Endothelial cell of umbilical vein (primary cell): ENCODE measurements around the gene RNF126. TPM values are rescaled to one million over a fixed set of nuclear protein-coding genes. Genes with fewer than 3 reads are reported as not detected.

ENCODE experiments used
- BruUV-seq: library from RNA; stranded (reverse); fragments of 400-500 nt; replicated peaks from 2 replicates; lab custom pipeline; 2021; lab: Mats Ljungman, UMichigan
- CTCF ChIA-PET: fragments of 300-600, 350-600 bp; sonication (Branson Sonifier 250); formaldehyde crosslinking; loops from one replicate; lab custom pipeline; 2021; ENCODE audit warnings: antibody characterized with exemption, inconsistent platforms; lab: Charles Lee
- POLR2A ChIA-PET: fragments of 300-600, 350-600 bp; sonication (Branson Sonifier 250); formaldehyde crosslinking; loops from one replicate; lab custom pipeline; 2021; ENCODE audit warnings: antibody characterized with exemption, inconsistent platforms; lab: Charles Lee
- DNase-seq: peaks from one replicate; pipeline ENCODE4 v3.0.0-alpha.2; 2011; ENCODE audit warnings: low read depth, low spot score
- FAIRE-seq: peaks from 2 replicates; lab custom pipeline; 2011; peaks lifted over from hg19 to GRCh38; lab: Jason Lieb, UNC
- H2AFZ ChIP-seq: 2 replicates; pipeline ENCODE4 v1.6.0; 2012; ENCODE audit warnings: low read depth, low read length, control low read depth, inconsistent platforms
- H3K27ac ChIP-seq: 2 replicates; pipeline ENCODE4 v1.5.1; 2011; ENCODE audit warnings: low read depth, mild to moderate bottlenecking, control low read depth, low read length, moderate library complexity; ENCODE audit not compliant: insufficient read depth
- H3K27me3 ChIP-seq, 2 experiments: 2 replicates each; pipeline versions ENCODE4 v1.6.0 to v1.6.1; 2011; ENCODE audit warnings: low read length in 2 of 2, mixed read lengths in 1 of 2; ENCODE audit not compliant: control insufficient read depth in 2 of 2, insufficient read depth in 2 of 2
- H3K36me3 ChIP-seq, 2 experiments: 2 replicates in 1 of 2; 3 replicates in 1 of 2; pipeline ENCODE4 v1.5.1; 2011; ENCODE audit warnings: low read length in 2 of 2, mild to moderate bottlenecking in 1 of 2, moderate library complexity in 1 of 2; ENCODE audit not compliant: control insufficient read depth in 2 of 2, insufficient read depth in 2 of 2; ENCODE audit errors: extremely low read depth in 1 of 2
- H3K4me1 ChIP-seq: 3 replicates; pipeline ENCODE4 v1.5.1; 2011; ENCODE audit warnings: mild to moderate bottlenecking, low read length; ENCODE audit not compliant: control insufficient read depth, insufficient read depth; ENCODE audit errors: extremely low read depth
- H3K4me2 ChIP-seq: 2 replicates; pipeline ENCODE4 v1.6.1; 2011; ENCODE audit warnings: low read length, control low read depth, mixed read lengths; ENCODE audit not compliant: insufficient read depth
- H3K4me3 ChIP-seq, 3 experiments: fragments of 200-600 bp in 1 of 3; sonication (generic), shearing (Covaris generic) in 1 of 3; replicated peaks in 1 of 3; 2 replicates each; pipeline ENCODE4 v1.5.1; 2011 to 2016; ENCODE audit warnings: control low read depth in 3 of 3, low read length in 3 of 3, mild to moderate bottlenecking in 2 of 3, inconsistent platforms in 1 of 3, low read depth in 1 of 3, moderate library complexity in 1 of 3; ENCODE audit not compliant: insufficient read depth in 1 of 3
- H3K79me2 ChIP-seq: 2 replicates; pipeline ENCODE4 v1.6.0; 2012; ENCODE audit warnings: low read length, inconsistent platforms; ENCODE audit not compliant: control insufficient read depth, insufficient read depth
- H3K9ac ChIP-seq: replicated peaks from 2 replicates; pipeline ENCODE3; 2011; ENCODE audit warnings: low read length, control low read depth; ENCODE audit not compliant: insufficient read depth; ENCODE audit errors: extremely low read depth
- H3K9me1 ChIP-seq: replicated peaks from 3 replicates; pipeline ENCODE4 v1.6.0; 2011; ENCODE audit warnings: mild to moderate bottlenecking, low read length; ENCODE audit not compliant: control insufficient read depth, insufficient read depth; ENCODE audit errors: extremely low read depth
- H3K9me3 ChIP-seq: replicated peaks from 2 replicates; pipeline ENCODE4 v1.5.1; 2012; ENCODE audit warnings: low read length, inconsistent platforms; ENCODE audit not compliant: control insufficient read depth, insufficient read depth
- H4K20me1 ChIP-seq: replicated peaks from 2 replicates; pipeline ENCODE3; 2011; ENCODE audit warnings: mild to moderate bottlenecking, low read length; ENCODE audit not compliant: control insufficient read depth, insufficient read depth; ENCODE audit errors: extremely low read depth
- CTCF ChIP-seq, 2 donors: IDR thresholded peaks; 1 replicate in 1 of 2; 2 replicates in 1 of 2; pipeline ENCODE4 v1.5.1; 2011; ENCODE audit warnings: low read length in 2 of 2, mild to moderate bottlenecking in 2 of 2, moderate library complexity in 2 of 2, control low read depth in 1 of 2, inconsistent platforms in 1 of 2, low read depth in 1 of 2; ENCODE audit not compliant: insufficient read depth in 1 of 2; ENCODE audit errors: extremely low read depth in 1 of 2
- EZH2 ChIP-seq: IDR thresholded peaks from 2 replicates; pipeline ENCODE4 v1.6.1; 2012; ENCODE audit warnings: borderline replicate concordance, low read depth, mild to moderate bottlenecking, moderate library complexity, low read length, inconsistent platforms; ENCODE audit not compliant: severe bottlenecking
- FOS ChIP-seq: IDR thresholded peaks from 2 replicates; pipeline ENCODE4 v1.6.1; 2011; ENCODE audit warnings: mild to moderate bottlenecking, low read length, moderate library complexity, borderline replicate concordance; ENCODE audit not compliant: insufficient read depth
- GATA2 ChIP-seq: IDR thresholded peaks from 2 replicates; pipeline ENCODE4 v1.7.0; 2011; ENCODE audit warnings: low read depth, mild to moderate bottlenecking, moderate library complexity, mixed read lengths, low read length; ENCODE audit not compliant: insufficient read length, insufficient read depth
- JUN ChIP-seq: IDR thresholded peaks from 2 replicates; pipeline ENCODE4 v1.6.1; 2011; ENCODE audit warnings: borderline replicate concordance, low read depth; ENCODE audit not compliant: insufficient read length, insufficient read depth
- MAX ChIP-seq: IDR thresholded peaks from 2 replicates; pipeline ENCODE4 v1.6.1; 2011; ENCODE audit not compliant: insufficient read depth, insufficient read length
- MYC ChIP-seq: IDR thresholded peaks from one replicate; pipeline ENCODE4 v1.6.1; 2011; ENCODE audit warnings: mild to moderate bottlenecking, low read depth, low read length
- POLR2A ChIP-seq: IDR thresholded peaks from 2 replicates; pipeline ENCODE4 v1.6.1; 2012; ENCODE audit warnings: low read depth, mild to moderate bottlenecking, control low read depth, low read length
- POLR2AphosphoS5 ChIP-seq: IDR thresholded peaks from 2 replicates; pipeline ENCODE4 v1.6.1; 2012; ENCODE audit warnings: low read depth, mild to moderate bottlenecking, control low read depth, low read length, moderate library complexity; ENCODE audit not compliant: insufficient read depth
- dilution Hi-C: fragments of 300-500 bp; cut with MboI; formaldehyde crosslinking; loops from one replicate; pipeline ENCODE4 v1.15.0; 2019; ENCODE audit warnings: low sequenced_read_pairs; ENCODE audit not compliant: extremely low pct_ligation_motif_present
- intact Hi-C: fragments of 100-400 bp; cut with micrococcal nuclease; formaldehyde crosslinking; loops from one replicate; pipeline ENCODE4 v1.10.0; 2022
- polyA plus RNA-seq, 4 experiments: library from polyadenylated mRNA; depleted of rRNA in 3 of 4; stranded (reverse) in 3 of 4; unstranded in 1 of 4; fragments of >200 nt; gene quantifications; 2 replicates each; pipeline versions ENCODE4 v1.2.1 to v1.2.3, GENCODE V29; 2011 to 2012; ENCODE audit warnings: missing spikeins in 1 of 4
- total RNA-seq: library from RNA; stranded (reverse); gene quantifications from 2 replicates; pipeline ENCODE4 v1.2.3, GENCODE V29; 2021

The RNF126 gene
- total and polyA plus RNA-seq, 2 donors (not counting 3 experiments of a cell fraction or from before 2014, with no cell fraction given), result 19.2 to 61.3 TPM

GRCh38 chr19:688992-689391, 26.0 kb upstream of the RNF126 start:
- Histone ChIP-seq H3K4me2 (no peak overlapping the region), H3K4me3 (no peak overlapping the region), H3K9me3 (no peaks in the 10 kb centered on the region), H3K36me3 (no peaks in the 10 kb centered on the region), H4K20me1 (no peaks in the 10 kb centered on the region), H3K79me2 (no peaks in the 10 kb centered on the region), H3K27me3 (no peaks in the 10 kb centered on the region), H3K4me1 (no peaks in the 10 kb centered on the region), H3K9ac (no peak overlapping the region), H3K27ac (no peak overlapping the region), H2AFZ (no peak overlapping the region), H3K9me1 (no peaks in the 10 kb centered on the region)
- dilution Hi-C loops (no loop called here), intact Hi-C loops (no loop called here)
- FAIRE-seq, result no peak
- POLR2A ChIA-PET, result no interaction called here
- TF ChIP-seq JUN (no peak), FOS (no peak), POLR2AphosphoS5 (no peak), MAX (no peak), GATA2 (no peak), POLR2A (no peak), EZH2 (no peak), MYC (no peak), CTCF (IDR thresholded peaks at IDR 0.05; ENCODE audit: extremely low read depth in 1 of 2, insufficient read depth in 1 of 2, low read depth in 1 of 2, low read length in 2 of 2) (no peak)
- no peak for DNase-seq
- CTCF ChIA-PET, result no interaction called here
- no TSS peak for BruUV-seq
